Measurements from ENCODE around the gene ANKRD33B. TPM values are rescaled to one million over a fixed set of nuclear protein-coding genes. Genes with fewer than 3 reads are reported as not detected.

Gene ANKRD33B
- total RNA-seq, 1 donor from 2014 or later = 2.2 TPM

DNA sequence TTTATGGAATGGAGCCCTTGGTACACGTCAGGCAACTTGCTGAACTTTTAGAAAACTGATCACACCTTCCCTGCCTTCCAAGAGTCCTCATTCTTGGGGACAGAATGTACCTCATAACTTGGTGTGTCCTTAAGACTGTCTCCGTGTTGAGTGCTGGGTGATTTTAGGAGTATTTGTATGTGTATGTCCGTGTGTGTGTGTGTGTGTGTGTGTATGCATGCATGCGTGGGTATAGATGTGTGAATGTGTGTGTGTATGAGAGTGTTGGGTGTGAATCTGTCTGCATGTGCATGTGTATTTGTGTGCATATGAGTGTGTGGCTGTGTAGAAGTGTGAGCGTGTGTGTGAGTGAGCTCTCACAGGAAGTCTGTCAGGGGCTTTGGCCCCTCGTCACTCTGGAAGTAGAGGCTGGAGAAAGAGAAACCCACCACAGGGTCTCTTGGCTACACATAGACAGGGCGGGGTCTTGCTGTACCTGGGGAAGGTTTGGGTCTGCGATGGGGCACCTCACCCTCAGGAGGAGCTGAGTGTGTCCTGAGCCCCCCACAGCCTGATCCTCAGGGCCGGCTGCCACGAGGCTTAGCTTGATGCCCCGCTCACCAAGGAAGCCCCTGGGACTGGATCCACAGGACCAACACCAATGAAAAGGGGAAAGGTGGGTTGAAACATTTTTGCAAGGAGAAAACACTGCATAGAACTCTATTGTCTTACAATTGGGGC, 33.1 kb upstream of the ANKRD33B start:
- DNase-seq (ENCODE audit: low spot score) = no peak
- H3K27me3 Mint-ChIP-seq (ENCODE audit: insufficient read depth, low read depth) = peaks cover 6% of the 10 kb centered on the region
- Histone ChIP-seq H3K79me2 (ENCODE audit: low read depth) (no peaks in the 10 kb centered on the region), H3K27me3 (no peaks in the 10 kb centered on the region), H3K36me3 (no peaks in the 10 kb centered on the region), H2AFZ (replicated peaks) (no peak overlapping the region), H3K9ac (no peak overlapping the region), H3K27ac (no peak overlapping the region), H3K4me3 (no peak overlapping the region), H3F3A (ENCODE audit: low read depth) (peaks cover 4% of the 10 kb centered on the region), H3K4me1 (peaks cover 12% of the 10 kb centered on the region), H3K9me3 (ENCODE audit: low read depth) (no peaks in the 10 kb centered on the region), H3K4me2 (no peak overlapping the region), H4K20me1 (ENCODE audit: low read depth) (no peaks in the 10 kb centered on the region)
- no peak for TF ChIP-seq EZH2 (IDR thresholded peaks at IDR 0.05)
- TF ChIP-seq EZH2phosphoT487 (IDR thresholded peaks at IDR 0.05) = no peak
- TF ChIP-seq CTCF (IDR thresholded peaks at IDR 0.05) = no peak
- peak overlapping the region; percentile 0 for H3K27ac Mint-ChIP-seq
- H3K4me1 Mint-ChIP-seq = peaks cover 6% of the 10 kb centered on the region
- peaks cover 2% of the 10 kb centered on the region for H3K9me3 Mint-ChIP-seq
- no peaks in the 10 kb centered on the region for H3K36me3 Mint-ChIP-seq
- H3K4me3 Mint-ChIP-seq = no peak overlapping the region

- no peak for TF ChIP-seq EZH2phosphoT487 (IDR thresholded peaks at IDR 0.05)
- Histone ChIP-seq H3K27me3 (no peaks in the 10 kb centered on the region), H3K9me3 (ENCODE audit: low read depth) (no peaks in the 10 kb centered on the region), H3K36me3 (no peaks in the 10 kb centered on the region), H3F3A (ENCODE audit: low read depth) (peaks cover 4% of the 10 kb centered on the region), H4K20me1 (ENCODE audit: low read depth) (no peaks in the 10 kb centered on the region), H3K27ac (no peak overlapping the region), H3K4me1 (peaks cover 19% of the 10 kb centered on the region), H3K4me3 (no peak overlapping the region), H2AFZ (replicated peaks) (no peak overlapping the region), H3K79me2 (ENCODE audit: low read depth) (no peaks in the 10 kb centered on the region), H3K9ac (no peak overlapping the region), H3K4me2 (no peak overlapping the region)
- Mint-ChIP-seq H3K9me3 (peaks cover 2% of the 10 kb centered on the region), H3K27ac (peak overlapping the region; percentile 54), H3K4me1 (peaks cover 13% of the 10 kb centered on the region), H3K36me3 (no peaks in the 10 kb centered on the region), H3K4me3 (peak overlapping the region; percentile 48), H3K27me3 (ENCODE audit: insufficient read depth, low read depth) (peaks cover 6% of the 10 kb centered on the region)
- no peak for DNase-seq (ENCODE audit: low spot score)
Measured at GRCh38 chr5:10532421-10532820, 31.4 kb upstream of the ANKRD33B start.

DNA sequence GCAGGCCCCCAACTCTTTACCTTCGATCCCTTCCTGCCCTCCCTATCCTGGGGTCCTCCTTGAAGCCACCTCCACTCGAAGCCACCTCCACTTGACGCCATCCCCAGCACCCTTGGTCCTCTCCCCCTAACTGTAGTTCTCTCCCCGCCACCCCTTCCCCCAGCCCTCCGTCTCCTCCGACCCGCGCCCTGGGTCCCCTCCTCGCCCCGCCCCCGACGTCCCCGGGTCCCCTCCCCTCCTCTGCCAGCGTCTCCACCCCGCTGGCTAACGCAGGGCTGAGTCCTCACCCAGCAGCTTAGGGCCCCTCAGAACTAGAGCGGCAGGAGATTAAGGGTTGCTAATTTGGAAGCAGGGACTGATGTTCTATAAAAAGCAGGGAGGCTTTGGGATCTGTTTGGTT, 30.6 kb upstream of the ANKRD33B start:
- peak overlapping the region; percentile 54 for H2AFZ ChIP-seq (replicated peaks)
- H3K27ac Mint-ChIP-seq = no peak overlapping the region
- H3K4me3 Mint-ChIP-seq = no peak overlapping the region
- no peaks in the 10 kb centered on the region for H3K9me3 ChIP-seq (ENCODE audit: low read depth)
- DNase-seq (ENCODE audit: low spot score) = peak; percentile 75
- H4K20me1 ChIP-seq (ENCODE audit: low read depth) = no peaks in the 10 kb centered on the region
- H3K36me3 Mint-ChIP-seq = no peaks in the 10 kb centered on the region
- no peaks in the 10 kb centered on the region for H3K36me3 ChIP-seq
- H3K9ac ChIP-seq = no peak overlapping the region
- peak overlapping the region; percentile 8 for H3K4me3 ChIP-seq
- peaks cover 15% of the 10 kb centered on the region for H3K4me1 ChIP-seq
- H3K4me2 ChIP-seq = peak overlapping the region; percentile 62
- TF ChIP-seq EZH2 (IDR thresholded peaks at IDR 0.05) (no peak), CTCF (IDR thresholded peaks at IDR 0.05) (no peak), EZH2phosphoT487 (IDR thresholded peaks at IDR 0.05) (no peak)
- H3K9me3 Mint-ChIP-seq = peaks cover 2% of the 10 kb centered on the region
- H3K27me3 ChIP-seq = no peaks in the 10 kb centered on the region
- H3K27ac ChIP-seq = no peak overlapping the region
- H3K4me1 Mint-ChIP-seq = peaks cover 14% of the 10 kb centered on the region
- H3K79me2 ChIP-seq (ENCODE audit: low read depth) = no peaks in the 10 kb centered on the region
- peaks cover 6% of the 10 kb centered on the region for H3K27me3 Mint-ChIP-seq (ENCODE audit: insufficient read depth, low read depth)
- H3F3A ChIP-seq (ENCODE audit: low read depth) = peaks cover 4% of the 10 kb centered on the region

All from neural progenitor cell (in vitro differentiated cells).